ENCODE measurements around the gene ATP6V0B. TPM values are rescaled to one million over a fixed set of nuclear protein-coding genes. Genes with fewer than 3 reads are reported as not detected.

The ATP6V0B gene
- total RNA-seq, 1 experiment from 2014 or later, result 241 TPM

GRCh38 chr1:43934101-43934985, 40.4 kb upstream of the ATP6V0B start:
- CTCF ChIA-PET, result interaction anchor here (0.6 to 3.9 kb wide), 12 partner anchors 12 to 227 kb away, joined by 3 to 83 read pairs (median 4); partner anchors contain the start of genes DPH2, IPO13 and ST3GAL3
- Histone ChIP-seq H3K36me3 (ENCODE audit: low read depth, low read length) (no peaks in the 10 kb centered on the region; the same call in 1 of the 2 replicates), H3K9me3 (ENCODE audit: low read length) (no peaks in the 10 kb centered on the region), H3K9me2 (replicated peaks; ENCODE audit: low read length) (no peaks in the 10 kb centered on the region), H3K4me1 (ENCODE audit: insufficient read depth, low read length) (peaks cover 56% of the 10 kb centered on the region), H4K20me1 (ENCODE audit: low read length) (no peaks in the 10 kb centered on the region), H3K27me3 (ENCODE audit: low read length) (no peaks in the 10 kb centered on the region), H3K4me3 (ENCODE audit: low read length) (peak overlapping the region; percentile 68), H3F3A (ENCODE audit: low read length, unreplicated experiment) (no peaks in the 10 kb centered on the region), H3K79me2 (ENCODE audit: low read length) (peaks cover 6% of the 10 kb centered on the region; the same call in 1 of the 2 replicates), H3K27ac (ENCODE audit: low read length) (peak overlapping the region; percentile 55), H2AFZ (ENCODE audit: low read length) (peak overlapping the region; percentile 77), H3K4me2 (ENCODE audit: low read length) (peak overlapping the region; percentile 82), H3K9ac (ENCODE audit: low read length) (peak overlapping the region; percentile 64)
- DNase-seq (peak; percentile 75), ATAC-seq (peak; percentile 53)
- POLR2A ChIA-PET (ENCODE audit: unreplicated experiment), result interaction anchor here (0.5 kb wide), 1 partner anchor 169 kb away, joined by 4 read pairs; no protein-coding TSS in a partner anchor
- BruUV-seq (replicated peaks), result TSS peak; percentile 26
- TF ChIP-seq CTCF (conservative IDR thresholded peaks at IDR 0.05; ENCODE audit: low read depth, low read length) (peak; percentile 67), EZH2 (IDR thresholded peaks at IDR 0.05; ENCODE audit: low read length, unreplicated experiment) (no peak), EZH2phosphoT487 (IDR thresholded peaks at IDR 0.05; ENCODE audit: borderline replicate concordance, low read length) (no peak)
- intact Hi-C loops (cut with micrococcal nuclease), result loop anchor here (1.0 to 5.0 kb wide), 4 partner anchors 87 to 406 kb away; no protein-coding TSS in a partner anchor

DNA sequence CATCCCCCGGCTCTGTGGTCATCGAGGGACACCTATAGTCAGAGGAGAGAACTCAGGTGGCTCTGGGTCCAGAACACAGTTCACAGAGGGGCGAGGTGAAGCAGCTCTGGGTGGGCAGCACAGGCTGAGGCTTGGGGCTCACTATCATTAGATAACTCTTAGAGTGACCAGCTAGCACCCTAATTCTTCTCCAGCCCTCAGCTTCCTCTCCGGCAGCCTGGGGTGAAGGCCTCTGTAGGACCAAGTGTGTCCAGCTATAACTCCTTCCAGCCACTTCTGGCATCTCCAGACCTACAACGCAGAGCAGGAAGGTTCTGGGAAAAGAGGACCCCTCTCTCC, 39.8 kb upstream of the ATP6V0B start:
- DNase-seq, result no peak
- intact Hi-C loops (cut with micrococcal nuclease), result loop anchor here (1.0 to 5.0 kb wide), 4 partner anchors 88 to 406 kb away; no protein-coding TSS in a partner anchor
- ATAC-seq, result no peak
- ChIA-PET CTCF (interaction anchor here (0.6 to 3.9 kb wide), 9 partner anchors 11 to 228 kb away, joined by 3 to 83 read pairs (median 4); partner anchors contain the start of genes DPH2 and ST3GAL3), POLR2A (ENCODE audit: unreplicated experiment) (no interaction called here)
- Histone ChIP-seq H3K36me3 (ENCODE audit: low read depth, low read length) (no peaks in the 10 kb centered on the region; the same call in 1 of the 2 replicates), H3K27ac (ENCODE audit: low read length) (no peak overlapping the region), H3K4me3 (ENCODE audit: low read length) (peak overlapping the region; percentile 68; the same call in 1 of the 2 replicates), H3K4me1 (ENCODE audit: insufficient read depth, low read length) (peaks cover 50% of the 10 kb centered on the region), H3K9me3 (ENCODE audit: low read length) (no peaks in the 10 kb centered on the region), H3K4me2 (ENCODE audit: low read length) (peak overlapping the region; percentile 82), H4K20me1 (ENCODE audit: low read length) (no peaks in the 10 kb centered on the region), H3K9me2 (replicated peaks; ENCODE audit: low read length) (no peaks in the 10 kb centered on the region), H3K27me3 (ENCODE audit: low read length) (no peaks in the 10 kb centered on the region), H2AFZ (ENCODE audit: low read length) (no peak overlapping the region), H3K9ac (ENCODE audit: low read length) (no peak overlapping the region), H3K79me2 (ENCODE audit: low read length) (peaks cover 6% of the 10 kb centered on the region; the same call in 1 of the 2 replicates), H3F3A (ENCODE audit: low read length, unreplicated experiment) (no peaks in the 10 kb centered on the region)
- no TSS peak for BruUV-seq (replicated peaks)
- TF ChIP-seq EZH2phosphoT487 (IDR thresholded peaks at IDR 0.05; ENCODE audit: borderline replicate concordance, low read length) (no peak), CTCF (conservative IDR thresholded peaks at IDR 0.05; ENCODE audit: low read depth, low read length) (no peak), EZH2 (IDR thresholded peaks at IDR 0.05; ENCODE audit: low read length, unreplicated experiment) (no peak)
